IPS-20b (cell line): ENCODE measurements around the gene SLC7A14.

Source experiments
- H3K27ac ChIP-seq: one replicate; pipeline ENCODE4 v1.5.1; 2013; ENCODE audit warnings: low read length
- H3K27me3 ChIP-seq: 2 replicates; pipeline ENCODE4 v1.6.1; 2013; ENCODE audit warnings: mild to moderate bottlenecking, low read length, inconsistent platforms; ENCODE audit not compliant: insufficient read depth
- H3K36me3 ChIP-seq: 2 replicates; pipeline ENCODE4 v1.6.1; 2013; ENCODE audit warnings: low read depth, mild to moderate bottlenecking, inconsistent platforms, low read length, moderate library complexity; ENCODE audit not compliant: insufficient read depth
- H3K4me1 ChIP-seq: 2 replicates; pipeline ENCODE4 v1.6.1; 2013; ENCODE audit warnings: mild to moderate bottlenecking, control low read depth, inconsistent platforms, low read length, moderate library complexity; ENCODE audit not compliant: insufficient read depth
- H3K4me3 ChIP-seq: 2 replicates; pipeline ENCODE4 v1.5.1; 2013; ENCODE audit warnings: mild to moderate bottlenecking, low read length, inconsistent platforms
- H3K9ac ChIP-seq: 2 replicates; pipeline ENCODE4 v1.6.1; 2013; ENCODE audit warnings: low read depth, mild to moderate bottlenecking, inconsistent platforms, low read length, moderate library complexity
- H3K9me3 ChIP-seq: 2 replicates; pipeline ENCODE4 v1.6.1; 2013; ENCODE audit warnings: mild to moderate bottlenecking, low read depth, low read length, inconsistent platforms; ENCODE audit not compliant: insufficient read depth

Gene SLC7A14

DNA sequence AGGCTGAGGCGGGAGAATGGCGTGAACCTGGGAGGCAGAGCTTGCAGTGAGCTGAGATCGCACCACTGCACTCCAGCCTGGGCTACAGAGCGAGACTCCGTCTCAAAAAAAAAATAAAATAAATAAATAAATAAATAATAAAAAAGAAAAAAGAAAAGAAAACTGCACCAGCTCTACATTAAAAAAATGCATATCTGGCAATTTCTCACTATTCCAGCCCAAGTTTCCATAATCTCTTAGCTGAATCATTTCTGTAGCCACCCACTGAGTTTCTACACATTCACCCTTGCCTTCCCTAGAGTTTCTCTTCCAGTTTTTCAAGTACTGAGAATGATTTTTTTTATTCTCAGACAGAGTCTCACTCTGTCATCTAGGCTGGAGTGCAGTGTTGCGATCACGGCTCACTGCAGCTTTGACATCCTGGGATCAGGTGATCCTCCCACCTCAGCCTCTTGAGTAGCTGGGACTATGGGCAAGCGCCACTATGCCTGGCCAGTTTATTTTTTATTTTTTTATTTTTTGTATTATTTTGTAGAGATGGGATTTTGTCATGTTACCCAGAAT, 24.5 kb upstream of the SLC7A14 start:
- Histone ChIP-seq H3K27me3 (no peaks in the 10 kb centered on the region), H3K27ac (no peak overlapping the region), H3K4me3 (no peak overlapping the region), H3K36me3 (no peaks in the 10 kb centered on the region), H3K9me3 (no peaks in the 10 kb centered on the region), H3K4me1 (no peaks in the 10 kb centered on the region), H3K9ac (no peak overlapping the region)

DNA sequence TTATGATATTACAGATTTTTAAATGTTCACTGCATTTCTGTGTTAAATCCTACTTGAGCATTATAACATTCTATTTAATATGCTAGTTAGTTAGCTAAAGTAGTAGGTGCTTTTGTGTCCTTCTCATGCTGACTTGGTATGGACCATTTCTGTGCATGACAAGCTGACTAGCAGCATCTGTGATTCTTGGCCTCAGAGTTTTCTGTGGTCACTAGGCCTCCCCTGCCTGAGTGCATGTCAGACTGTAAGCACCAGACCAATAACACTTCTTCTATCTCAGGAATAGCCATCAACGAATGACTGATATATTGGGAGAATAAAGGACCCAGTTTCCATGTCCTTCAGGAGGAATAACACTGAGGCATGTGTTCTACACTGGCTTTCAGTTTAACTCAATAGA, 22.6 kb upstream of the SLC7A14 start:
- H3K9me3 ChIP-seq: no peaks in the 10 kb centered on the region
- H3K9ac ChIP-seq: no peak overlapping the region
- no peak overlapping the region for H3K27ac ChIP-seq
- H3K4me3 ChIP-seq: no peak overlapping the region
- H3K27me3 ChIP-seq: no peaks in the 10 kb centered on the region
- no peaks in the 10 kb centered on the region for H3K4me1 ChIP-seq
- H3K36me3 ChIP-seq: no peaks in the 10 kb centered on the region

DNA sequence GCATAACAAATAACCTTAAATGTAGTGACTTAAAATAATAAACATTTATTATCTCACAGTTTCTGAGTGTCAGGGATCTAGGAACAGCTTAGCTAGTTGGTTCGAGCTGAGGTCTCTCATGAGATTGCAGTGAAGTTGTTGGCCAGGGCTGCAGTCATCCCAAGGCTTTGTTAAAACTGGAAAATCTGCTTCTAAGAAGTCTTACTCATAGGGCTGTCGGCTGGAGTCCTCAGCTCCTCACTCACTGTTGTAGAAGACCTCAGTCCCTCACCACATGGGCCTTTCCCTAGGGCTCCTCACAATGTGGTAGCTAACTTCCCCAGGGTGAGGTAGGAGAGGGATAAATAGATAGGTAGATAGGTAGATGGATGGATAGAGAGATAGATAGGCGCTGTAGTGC, 20.8 kb upstream of the SLC7A14 start:
- H3K36me3 ChIP-seq: no peaks in the 10 kb centered on the region
- H3K4me1 ChIP-seq: no peaks in the 10 kb centered on the region
- no peak overlapping the region for H3K9ac ChIP-seq
- H3K27ac ChIP-seq: no peak overlapping the region
- no peak overlapping the region for H3K4me3 ChIP-seq
- H3K27me3 ChIP-seq: no peaks in the 10 kb centered on the region
- H3K9me3 ChIP-seq: no peaks in the 10 kb centered on the region

DNA sequence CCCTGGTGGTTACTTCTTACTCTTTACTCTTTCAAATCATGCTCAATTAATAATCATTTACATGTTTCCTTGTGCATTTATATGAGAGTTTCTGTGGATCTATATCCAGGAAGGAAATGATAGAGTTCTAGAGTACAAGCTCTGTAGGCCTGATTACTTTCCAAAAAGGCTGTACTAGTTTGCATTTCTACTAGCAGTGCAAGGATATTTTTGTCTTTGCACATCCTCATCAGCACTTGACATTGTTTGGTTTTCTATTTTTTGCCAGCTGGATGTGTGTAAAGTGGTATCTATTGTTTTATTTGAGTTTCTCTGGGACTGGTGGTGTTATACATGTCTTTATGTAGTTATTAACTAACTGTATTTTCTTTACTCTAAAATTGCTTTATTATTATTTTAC, 19.6 kb upstream of the SLC7A14 start:
- no peaks in the 10 kb centered on the region for H3K4me1 ChIP-seq
- no peak overlapping the region for H3K27ac ChIP-seq
- no peaks in the 10 kb centered on the region for H3K9me3 ChIP-seq
- H3K27me3 ChIP-seq: no peaks in the 10 kb centered on the region
- no peak overlapping the region for H3K4me3 ChIP-seq
- no peak overlapping the region for H3K9ac ChIP-seq
- H3K36me3 ChIP-seq: no peaks in the 10 kb centered on the region

DNA sequence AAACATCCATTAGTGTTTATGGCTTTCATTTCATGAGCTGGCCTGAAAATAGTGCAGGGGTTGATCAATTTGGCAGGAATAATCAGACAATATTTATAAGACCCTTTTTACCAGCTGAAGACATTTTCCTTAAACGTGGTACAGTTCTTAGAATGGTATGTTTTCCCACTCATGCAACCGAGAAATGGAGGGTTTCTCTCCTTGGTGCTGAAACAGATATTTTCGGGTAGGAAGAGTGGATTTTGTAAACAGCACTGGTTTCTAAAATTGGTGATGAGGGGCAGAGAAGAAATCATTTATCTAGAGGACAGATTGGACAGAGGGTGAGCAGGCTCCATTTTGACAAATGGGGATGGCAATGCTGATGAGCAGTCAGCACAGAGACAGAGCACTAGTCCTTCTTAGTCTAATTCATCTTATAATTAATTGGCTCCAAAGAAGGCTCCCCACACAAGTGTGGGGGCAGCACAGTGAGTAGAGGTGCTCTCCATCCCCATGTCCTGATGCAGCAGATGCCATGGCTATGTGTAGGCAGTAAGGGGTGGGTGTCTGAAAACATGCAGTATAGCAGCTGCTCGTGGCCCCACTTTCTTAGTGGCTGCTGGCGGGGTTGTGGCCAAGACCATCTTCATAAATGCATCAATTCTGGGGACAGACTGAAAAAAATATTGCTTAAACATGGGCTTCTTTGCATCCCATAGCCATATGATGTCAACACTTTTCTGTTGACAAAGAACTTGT, 18.1 kb upstream of the SLC7A14 start:
- H3K36me3 ChIP-seq: no peaks in the 10 kb centered on the region
- no peaks in the 10 kb centered on the region for H3K27me3 ChIP-seq
- no peak overlapping the region for H3K9ac ChIP-seq
- H3K4me3 ChIP-seq: no peak overlapping the region
- no peak overlapping the region for H3K27ac ChIP-seq
- no peaks in the 10 kb centered on the region for H3K9me3 ChIP-seq
- H3K4me1 ChIP-seq: no peaks in the 10 kb centered on the region

DNA sequence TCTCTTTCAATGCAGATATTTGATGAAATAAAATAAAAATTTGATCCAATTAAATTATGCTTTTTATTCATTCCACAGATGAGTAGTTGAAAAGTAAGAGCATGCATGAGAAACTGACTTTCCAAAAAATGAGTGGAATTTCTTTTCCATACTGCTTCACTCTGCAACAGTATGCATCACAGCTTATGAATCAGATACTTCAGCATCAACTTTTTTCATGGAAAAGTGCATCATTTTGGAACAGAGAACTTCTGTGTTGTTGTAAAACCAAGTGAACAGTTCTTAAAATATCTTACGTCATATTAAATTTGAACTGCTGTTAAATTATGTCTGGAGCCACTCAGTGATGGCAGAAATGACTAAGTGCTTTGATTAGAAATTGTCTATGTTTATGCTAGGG, 16.7 kb upstream of the SLC7A14 start:
- Histone ChIP-seq H3K27ac (no peak overlapping the region), H3K9me3 (no peaks in the 10 kb centered on the region), H3K4me1 (no peaks in the 10 kb centered on the region), H3K4me3 (no peak overlapping the region), H3K9ac (no peak overlapping the region), H3K36me3 (no peaks in the 10 kb centered on the region), H3K27me3 (no peaks in the 10 kb centered on the region)

DNA sequence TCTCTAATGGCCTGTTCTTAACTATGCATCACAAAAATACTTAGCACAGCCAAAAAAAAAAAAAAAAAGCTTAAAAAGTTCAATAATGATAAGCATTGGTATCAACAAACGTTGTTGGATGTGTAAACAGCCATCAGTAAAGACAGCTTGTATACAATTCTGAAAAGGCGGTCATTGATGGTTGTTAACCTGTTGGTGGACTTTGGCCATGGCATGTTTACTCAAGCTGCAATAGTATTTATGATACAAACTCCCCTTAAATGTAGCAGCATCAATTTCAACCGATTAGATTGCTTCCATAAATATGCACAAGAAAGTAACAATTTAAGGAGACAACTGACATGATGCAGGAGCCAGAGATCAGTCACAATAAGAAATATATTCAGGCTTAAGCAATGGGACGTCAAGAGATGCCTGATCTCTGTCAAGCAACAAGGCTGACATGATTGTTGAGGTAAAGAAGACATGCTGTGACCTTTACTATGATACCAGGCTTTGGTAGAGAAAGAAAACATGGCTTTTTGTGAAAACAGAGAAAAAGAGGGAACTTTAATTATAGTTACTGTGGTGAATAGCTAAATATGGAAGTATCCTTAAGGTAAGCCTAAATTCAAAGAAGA, 14.2 kb upstream of the SLC7A14 start:
- H3K27ac ChIP-seq: no peak overlapping the region
- no peaks in the 10 kb centered on the region for H3K4me1 ChIP-seq
- H3K9me3 ChIP-seq: no peaks in the 10 kb centered on the region
- no peaks in the 10 kb centered on the region for H3K27me3 ChIP-seq
- H3K4me3 ChIP-seq: no peak overlapping the region
- no peaks in the 10 kb centered on the region for H3K36me3 ChIP-seq
- no peak overlapping the region for H3K9ac ChIP-seq

DNA sequence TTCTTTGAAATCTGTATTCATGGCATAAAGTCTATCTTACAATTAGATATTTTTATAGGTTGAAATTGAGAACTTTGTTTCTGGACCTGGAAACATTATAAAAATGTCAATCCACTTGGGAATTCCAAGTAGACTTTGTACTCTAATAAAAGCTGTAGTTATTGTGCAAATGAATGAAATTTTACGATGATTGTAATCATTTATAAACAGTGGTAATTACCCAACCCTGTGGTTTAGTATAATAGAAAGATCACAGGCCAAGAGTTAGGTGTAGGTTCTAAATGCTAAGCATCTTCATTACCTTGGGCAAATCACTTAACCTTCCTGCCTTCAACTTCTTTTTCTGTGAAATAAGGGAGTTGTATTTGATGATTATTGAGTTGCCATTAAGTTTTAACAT, 13.2 kb upstream of the SLC7A14 start:
- no peak overlapping the region for H3K9ac ChIP-seq
- no peaks in the 10 kb centered on the region for H3K4me1 ChIP-seq
- no peaks in the 10 kb centered on the region for H3K9me3 ChIP-seq
- H3K4me3 ChIP-seq: no peak overlapping the region
- H3K27ac ChIP-seq: no peak overlapping the region
- no peaks in the 10 kb centered on the region for H3K27me3 ChIP-seq
- H3K36me3 ChIP-seq: no peaks in the 10 kb centered on the region

DNA sequence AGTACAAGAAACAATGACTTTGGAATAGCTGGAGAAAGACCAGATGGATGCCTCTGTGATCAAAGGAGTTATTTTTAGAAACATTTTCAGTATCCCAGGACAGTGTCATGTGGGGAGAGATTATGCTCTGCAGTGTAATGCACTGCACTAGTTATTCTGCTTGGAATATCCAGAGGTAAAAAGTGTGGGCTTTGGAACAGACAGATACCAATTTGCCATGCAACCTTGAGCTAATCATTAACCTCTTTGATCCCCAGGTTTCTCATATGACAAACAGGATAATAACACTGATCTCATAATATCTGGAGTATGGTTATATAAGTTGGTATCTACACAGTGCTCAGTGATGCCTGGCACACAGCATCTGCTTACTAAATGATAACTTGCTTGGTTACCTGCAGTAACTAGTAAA, 12.2 kb upstream of the SLC7A14 start:
- no peak overlapping the region for H3K9ac ChIP-seq
- H3K27ac ChIP-seq: no peak overlapping the region
- H3K4me3 ChIP-seq: no peak overlapping the region
- no peaks in the 10 kb centered on the region for H3K36me3 ChIP-seq
- no peaks in the 10 kb centered on the region for H3K4me1 ChIP-seq
- no peaks in the 10 kb centered on the region for H3K27me3 ChIP-seq
- H3K9me3 ChIP-seq: no peaks in the 10 kb centered on the region

DNA sequence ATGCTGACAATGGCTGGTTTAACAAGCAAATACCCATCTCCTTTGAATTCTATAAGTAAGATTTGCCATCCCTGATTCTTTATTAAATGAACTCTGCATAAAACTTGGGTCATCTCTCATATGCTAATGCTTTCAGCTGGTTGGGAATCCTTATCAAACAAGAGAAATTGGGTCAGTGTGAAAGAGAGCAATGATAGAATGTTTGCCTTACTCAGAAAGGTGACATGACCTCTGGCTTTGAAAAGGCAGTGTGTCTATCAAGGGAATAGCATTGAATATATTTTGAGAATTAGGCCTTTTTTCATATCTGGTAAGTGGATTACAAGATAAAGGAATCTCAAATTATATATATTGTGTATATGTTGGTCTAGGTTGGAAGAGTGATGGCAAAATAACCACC, 8.7 kb upstream of the SLC7A14 start:
- H3K27me3 ChIP-seq: no peaks in the 10 kb centered on the region
- H3K27ac ChIP-seq: no peak overlapping the region
- no peak overlapping the region for H3K9ac ChIP-seq
- no peaks in the 10 kb centered on the region for H3K4me1 ChIP-seq
- no peaks in the 10 kb centered on the region for H3K9me3 ChIP-seq
- no peaks in the 10 kb centered on the region for H3K36me3 ChIP-seq
- no peak overlapping the region for H3K4me3 ChIP-seq

DNA sequence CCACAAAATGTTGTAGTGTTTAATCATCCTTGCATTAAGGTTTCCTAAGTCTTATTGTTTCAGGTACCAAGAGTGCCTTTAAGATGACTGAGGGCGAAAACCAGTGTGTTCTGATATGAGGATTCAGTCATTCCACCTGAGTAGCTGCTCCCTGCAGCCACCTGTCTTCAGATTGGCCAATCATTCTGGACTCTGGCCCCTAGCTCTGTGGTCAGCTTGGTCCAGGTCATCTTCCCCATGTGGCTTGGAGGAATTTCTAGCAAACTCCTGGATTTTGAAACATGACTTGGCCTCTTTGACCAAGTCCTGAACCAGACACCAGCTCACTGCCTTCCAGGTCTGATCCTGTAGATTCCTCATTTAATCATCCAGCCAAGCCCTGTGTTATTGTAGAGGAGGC, 7.8 kb upstream of the SLC7A14 start:
- H3K4me3 ChIP-seq: no peak overlapping the region
- no peaks in the 10 kb centered on the region for H3K27me3 ChIP-seq
- no peaks in the 10 kb centered on the region for H3K9me3 ChIP-seq

DNA sequence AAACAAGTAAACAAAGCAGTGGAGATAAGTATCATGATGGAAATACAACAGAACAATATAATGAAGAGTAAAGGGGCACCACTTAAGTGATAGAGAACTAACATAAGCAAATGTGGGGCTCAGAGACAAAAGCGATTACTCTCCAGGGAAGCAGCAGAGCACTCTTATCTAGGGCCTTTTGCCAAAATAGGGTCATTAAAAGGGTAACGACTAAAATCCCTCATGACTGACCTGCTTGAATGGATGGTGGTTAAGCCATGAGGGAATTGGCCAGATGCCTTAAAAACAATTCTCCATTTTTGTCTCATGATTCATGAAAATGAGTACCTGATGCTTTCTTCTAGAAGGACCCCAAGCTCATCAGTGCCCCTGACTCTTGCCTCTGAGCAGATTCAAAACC, 3.2 kb upstream of the SLC7A14 start:
- H3K9me3 ChIP-seq: no peaks in the 10 kb centered on the region
- peaks cover 42% of the 10 kb centered on the region for H3K27me3 ChIP-seq
- no peak overlapping the region for H3K9ac ChIP-seq
- H3K27ac ChIP-seq: no peak overlapping the region
- H3K4me1 ChIP-seq: no peaks in the 10 kb centered on the region; the same call in 1 of the 2 replicates
- no peaks in the 10 kb centered on the region for H3K36me3 ChIP-seq
- H3K4me3 ChIP-seq: no peak overlapping the region

More for the DNA sequence above, 7.8 kb upstream of the SLC7A14 start:
- Histone ChIP-seq H3K9ac (no peak overlapping the region), H3K36me3 (no peaks in the 10 kb centered on the region), H3K27ac (no peak overlapping the region), H3K4me1 (no peaks in the 10 kb centered on the region)
